GF-D8 (cell line): ENCODE results near the gene LEF1.

ENCODE experiments used
- DNase-seq: peaks from one replicate; lab custom pipeline; 2025; lab: John Stamatoyannopoulos, UW

The LEF1 gene

DNA sequence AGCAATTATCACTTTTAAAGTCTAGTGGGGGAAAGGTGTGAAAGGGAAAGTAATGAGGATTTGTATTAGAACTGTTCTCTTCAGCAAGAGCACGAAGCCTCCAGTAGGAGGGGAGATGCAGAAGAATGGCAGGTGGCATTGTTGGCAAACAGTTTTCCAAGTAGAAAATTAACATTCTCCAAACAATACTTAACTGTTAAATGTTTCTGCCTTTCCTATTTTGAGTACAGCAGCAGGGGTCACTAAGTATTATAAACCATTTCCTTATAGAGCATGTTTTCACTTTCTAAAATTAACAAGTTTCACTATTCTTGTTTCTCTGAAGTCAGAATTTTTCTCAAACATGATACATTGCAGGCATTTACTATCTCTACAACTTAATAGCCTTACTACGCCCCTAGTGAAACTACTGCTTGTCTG is 58.7 kb downstream of the LEF1 start:
- no peak for DNase-seq

DNA sequence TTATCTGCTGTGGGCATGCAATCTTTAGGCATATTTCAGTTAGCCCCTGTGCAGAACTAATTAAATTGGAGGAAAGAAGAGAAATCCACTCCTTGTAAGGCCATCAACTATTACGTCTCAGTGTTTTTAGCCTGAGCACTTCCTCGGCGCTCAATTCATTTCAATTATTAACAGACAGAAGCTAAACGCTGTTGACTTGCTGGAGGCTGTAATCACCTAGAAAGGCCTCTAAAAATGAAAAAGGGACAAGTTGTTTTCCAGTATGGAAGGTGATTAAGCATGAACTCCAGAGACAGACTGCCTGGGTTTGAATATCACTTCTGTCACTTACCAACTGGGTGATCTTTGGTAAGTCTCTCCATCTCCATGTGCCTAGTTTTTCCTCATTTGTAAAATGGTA is 59.6 kb downstream of the LEF1 start:
- no peak for DNase-seq

DNA sequence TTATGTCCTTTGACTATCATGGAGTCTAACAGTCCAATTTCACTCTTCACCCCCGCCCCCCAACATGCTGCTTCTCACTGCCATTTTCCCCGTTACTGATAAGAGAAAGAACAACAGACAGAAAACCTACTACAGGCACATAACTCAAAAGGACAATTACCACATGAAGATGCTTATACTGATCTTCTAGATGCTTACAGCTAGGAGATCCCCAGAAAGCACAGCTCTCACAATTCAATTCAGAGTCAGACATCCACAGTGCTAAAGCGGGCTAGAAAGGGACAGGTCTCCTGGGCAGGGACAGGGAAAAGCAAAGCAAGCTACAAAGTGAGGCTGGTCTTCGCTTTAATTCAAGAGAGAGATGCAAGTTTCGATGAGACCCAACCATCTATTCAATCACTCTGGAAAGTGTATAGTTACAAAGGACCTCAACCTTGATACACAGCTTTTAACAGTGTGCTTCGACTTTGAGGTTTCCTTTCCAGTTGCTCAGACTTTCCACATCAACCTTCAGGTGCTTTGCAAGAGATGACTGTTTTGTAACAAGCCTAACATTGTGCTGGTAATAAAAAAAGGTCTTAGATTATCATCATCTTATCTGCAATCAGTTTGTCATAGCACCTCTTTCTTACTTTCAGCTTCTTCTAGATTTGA is 60.9 kb downstream of the LEF1 start:
- DNase-seq, result no peak

DNA sequence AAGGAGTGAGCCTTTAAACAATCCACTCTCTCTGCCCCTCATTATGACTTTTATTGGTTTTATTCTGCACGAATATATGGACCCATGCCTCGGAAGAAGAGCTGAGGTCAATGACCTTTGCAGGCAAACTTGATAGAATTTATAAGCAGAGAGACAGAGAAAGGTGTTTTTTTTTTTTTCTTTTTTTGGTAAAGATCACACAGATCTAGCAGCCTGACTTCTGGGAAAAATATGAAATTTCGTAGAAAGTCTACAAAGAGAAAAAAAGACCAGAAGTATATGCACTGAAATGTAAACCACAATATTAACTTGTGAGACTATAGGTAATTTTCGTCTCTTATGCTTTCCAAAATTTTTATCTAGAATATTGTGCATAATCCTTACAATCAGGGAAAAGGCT is 61.6 kb downstream of the LEF1 start:
- no peak for DNase-seq

DNA sequence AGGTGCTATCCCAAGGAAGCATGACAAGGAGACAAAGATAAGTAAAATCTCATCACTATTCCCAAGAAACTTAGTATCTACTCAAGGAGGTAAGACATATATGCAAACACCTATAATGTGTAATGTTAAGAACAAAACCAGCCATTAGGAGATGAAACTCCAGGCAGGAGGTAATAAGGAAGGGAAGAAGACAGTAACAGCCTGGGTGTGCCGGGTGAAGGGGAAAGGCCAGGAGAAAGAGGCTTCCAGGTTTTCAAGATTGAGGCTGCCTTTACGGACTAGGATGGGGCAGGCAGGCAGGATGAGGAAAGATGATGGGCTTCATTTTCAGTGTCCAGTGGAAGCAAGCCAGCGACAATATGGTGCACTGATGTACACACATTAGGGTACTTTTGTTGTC is 62.5 kb downstream of the LEF1 start:
- no peak for DNase-seq

DNA sequence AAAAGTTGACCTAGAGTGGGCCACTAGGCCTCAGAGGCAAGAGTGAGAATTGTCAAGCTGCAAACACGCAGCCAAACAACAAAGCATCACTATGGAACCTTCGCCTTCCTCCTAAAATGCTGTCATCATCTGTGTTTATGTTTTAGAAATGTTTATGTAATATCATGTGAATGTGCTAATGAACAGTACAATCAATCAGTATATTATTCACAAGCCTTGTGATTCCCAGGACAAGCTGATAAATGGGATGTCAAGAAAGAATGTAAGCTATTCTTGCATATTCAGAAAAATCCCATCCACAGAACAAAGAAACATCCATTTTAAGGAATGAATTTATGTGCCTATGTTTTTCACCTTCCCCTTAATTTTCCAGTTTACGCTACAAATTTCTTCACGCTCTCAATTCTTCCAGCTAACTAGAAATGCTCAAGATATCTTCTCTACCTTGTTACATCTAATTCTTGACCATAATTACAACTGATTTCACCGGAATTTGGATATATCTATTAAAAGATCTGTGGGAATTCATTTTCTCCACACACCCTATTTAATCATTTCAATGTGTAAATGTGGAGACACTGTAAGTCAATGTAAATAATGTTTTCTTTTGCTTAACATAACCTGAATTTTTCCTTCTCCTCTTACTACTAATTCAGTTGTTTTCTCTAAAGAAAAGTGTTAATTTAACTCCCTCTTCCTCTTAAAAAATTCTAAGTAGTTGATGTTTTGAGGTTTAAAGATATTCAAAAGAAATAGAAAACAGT is 65.5 kb downstream of the LEF1 start:
- no peak for DNase-seq

DNA sequence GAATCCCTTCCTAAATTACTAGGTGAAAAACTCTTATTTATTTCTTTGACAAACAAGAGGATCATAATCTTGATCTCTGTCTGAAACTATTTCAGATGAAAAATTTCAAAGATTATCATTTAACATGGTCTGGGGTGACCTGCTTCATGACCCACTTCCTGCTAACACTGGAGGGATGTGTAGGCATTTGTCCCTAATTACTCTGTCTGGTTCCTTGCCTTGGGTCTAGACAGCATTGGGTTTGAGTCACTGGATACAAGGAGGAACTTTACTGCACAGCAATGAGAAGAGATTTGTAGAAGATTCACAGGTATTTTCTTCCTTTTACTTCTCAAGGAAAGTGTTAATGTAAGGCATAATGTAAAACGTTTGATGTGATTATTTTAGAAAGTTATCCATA is 67.9 kb downstream of the LEF1 start:
- DNase-seq, result no peak

DNA sequence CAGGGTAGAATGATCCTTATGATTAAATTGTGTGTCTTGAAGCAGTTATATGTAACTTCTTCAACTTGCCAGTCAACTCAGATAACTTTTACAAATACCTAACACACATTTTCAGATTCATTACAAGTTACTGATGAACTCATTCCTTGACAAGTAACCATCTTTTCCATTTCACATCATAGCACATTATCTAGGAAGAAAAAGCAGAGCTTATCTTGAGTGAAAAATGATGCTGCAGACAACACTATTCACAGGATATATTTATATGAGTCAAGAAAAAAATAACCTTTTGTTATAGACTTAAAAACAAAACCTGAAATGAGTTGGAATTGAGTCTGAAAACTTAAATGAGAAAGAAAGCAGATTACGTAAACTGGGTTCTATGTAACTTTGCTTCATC is 68.9 kb downstream of the LEF1 start:
- DNase-seq, result no peak

DNA sequence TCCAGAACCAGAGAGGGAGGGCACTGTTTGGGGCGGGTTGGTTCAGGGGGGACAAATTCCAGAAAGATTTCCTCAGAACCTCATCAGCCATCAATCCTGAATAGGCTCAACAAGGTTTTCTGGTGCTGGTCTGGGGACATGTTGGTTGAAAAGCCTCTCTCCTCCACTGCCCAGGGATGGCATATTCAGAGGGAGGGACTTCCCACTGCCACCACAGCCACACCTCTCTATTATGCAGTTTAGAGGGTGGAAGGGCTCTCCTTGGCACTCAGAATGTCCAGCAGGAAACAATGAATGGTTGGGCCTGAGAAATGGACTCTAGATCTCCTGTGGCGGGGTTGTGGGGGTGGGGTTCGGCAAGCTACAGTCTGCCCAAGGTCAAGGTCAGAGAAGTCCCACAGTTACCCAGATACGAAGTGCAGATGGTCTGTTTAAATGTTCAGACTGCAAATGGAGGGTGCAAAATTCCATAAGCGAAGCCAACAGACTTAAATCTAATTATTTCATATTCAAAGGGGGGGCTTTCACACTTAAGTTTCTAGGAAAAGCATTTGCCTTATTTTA is 70.7 kb downstream of the LEF1 start:
- DNase-seq, result no peak

DNA sequence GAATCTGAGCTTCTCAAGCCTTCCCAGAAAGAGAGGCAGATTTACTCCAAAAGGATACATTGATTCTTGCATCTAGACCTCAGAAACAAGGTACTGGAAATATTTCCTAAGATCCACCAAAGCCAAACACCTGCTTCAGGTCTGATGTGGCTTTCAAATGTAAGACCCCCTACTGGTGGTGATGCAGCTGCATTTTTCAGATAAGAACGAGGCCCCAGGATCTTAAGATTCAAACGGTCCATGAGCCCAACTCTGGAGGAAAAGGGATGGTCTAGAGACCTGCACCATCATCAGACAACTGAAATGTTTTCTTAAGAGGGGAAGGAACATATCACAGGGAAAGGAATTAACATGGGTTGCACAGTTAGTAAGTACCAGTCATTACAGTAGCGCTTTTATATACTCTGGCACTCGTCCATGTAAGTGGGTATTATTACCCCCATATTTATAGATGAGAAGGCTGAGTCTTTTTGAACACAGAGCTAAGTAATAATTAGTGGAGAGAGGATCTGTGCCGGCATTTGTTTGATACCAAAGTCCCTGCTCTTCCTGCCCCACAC is 73.7 kb downstream of the LEF1 start:
- DNase-seq, result no peak

DNA sequence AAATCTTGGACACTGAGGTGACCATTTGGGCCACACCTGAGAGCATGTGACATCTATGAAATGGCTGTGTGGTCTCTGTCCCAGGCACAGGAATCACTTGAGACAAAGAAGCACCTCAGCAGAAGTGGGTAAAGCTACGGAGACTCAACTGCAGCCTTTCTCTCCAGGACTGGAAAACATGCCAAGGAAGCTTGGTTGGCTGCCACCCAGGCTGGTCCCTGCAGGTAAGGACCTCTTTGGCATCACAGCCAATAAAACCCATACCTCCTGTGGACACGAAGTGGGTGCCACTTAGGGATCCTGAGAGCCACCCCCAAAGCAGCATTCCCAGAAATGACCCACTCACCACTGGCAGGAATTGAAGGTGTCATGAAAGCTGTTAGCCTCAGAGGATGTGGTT is 74.6 kb downstream of the LEF1 start:
- DNase-seq, result no peak

DNA sequence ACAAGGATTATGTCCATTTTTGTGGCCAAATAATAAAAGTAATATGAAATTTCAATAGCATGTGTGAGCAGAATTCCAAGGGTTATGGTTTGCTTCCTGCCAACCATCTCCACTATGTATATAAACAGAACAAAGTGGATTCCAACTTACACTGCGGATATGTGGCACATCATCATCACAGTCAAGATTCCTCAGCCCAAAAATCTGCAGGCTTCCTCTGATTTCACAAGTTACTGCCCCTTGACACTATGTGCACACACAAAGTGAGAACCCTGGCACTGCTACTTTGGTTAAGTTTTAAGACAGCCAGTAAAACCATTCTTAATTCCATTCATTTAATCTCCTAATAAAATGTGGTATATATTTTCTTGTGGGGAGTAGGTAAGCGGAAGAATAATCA is 76.4 kb downstream of the LEF1 start:
- no peak for DNase-seq

DNA sequence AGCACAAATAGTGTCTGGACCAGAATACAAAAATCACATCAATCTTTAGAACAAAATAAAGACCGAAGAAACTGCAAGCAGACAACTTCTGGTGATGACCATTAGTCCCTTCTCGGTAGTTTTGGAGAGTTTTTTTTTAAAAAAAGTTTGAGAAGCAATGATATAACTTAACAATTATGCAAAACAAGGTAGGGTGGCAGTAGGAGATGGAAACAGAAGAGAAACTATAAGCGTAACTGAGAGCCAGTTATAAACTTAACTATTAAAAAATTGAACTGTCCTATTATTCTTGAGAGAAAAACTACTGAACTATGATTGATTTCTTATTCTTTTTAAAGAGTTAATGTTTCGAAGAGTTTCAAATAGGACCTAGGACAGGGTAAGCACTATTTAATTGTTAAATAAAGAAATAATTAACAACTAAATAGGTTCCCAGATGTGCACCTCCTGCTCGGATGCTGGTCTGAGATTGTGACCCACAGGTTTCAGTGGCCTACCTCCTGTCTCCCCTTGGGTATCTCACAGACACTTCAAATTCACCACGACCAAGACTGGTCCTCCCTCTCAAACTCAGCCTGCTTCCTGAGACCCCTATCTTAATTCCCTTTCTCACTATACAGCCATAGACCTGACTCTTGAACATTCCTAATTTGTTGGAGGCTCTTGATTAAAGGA is 81.3 kb downstream of the LEF1 start:
- no peak for DNase-seq

DNA sequence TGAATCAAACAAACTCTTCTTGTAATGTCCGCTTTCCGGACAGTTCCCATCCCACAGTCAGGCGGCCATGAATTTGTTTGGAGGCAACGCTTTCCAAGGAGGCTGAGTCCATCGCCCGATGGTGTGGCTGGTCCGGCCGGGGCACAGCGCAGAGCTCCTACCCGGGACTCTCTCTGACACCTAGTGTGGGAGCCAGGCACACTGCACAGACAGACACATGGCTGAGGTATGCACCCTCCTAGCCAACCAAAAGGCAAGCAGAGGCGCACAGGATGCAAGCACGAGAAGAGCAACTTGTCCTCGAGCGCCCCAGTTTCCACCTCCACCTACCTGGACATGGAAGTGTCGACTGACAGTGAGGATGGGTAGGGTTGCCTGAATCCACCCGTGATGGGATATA is 87.5 kb downstream of the LEF1 start:
- no peak for DNase-seq

DNA sequence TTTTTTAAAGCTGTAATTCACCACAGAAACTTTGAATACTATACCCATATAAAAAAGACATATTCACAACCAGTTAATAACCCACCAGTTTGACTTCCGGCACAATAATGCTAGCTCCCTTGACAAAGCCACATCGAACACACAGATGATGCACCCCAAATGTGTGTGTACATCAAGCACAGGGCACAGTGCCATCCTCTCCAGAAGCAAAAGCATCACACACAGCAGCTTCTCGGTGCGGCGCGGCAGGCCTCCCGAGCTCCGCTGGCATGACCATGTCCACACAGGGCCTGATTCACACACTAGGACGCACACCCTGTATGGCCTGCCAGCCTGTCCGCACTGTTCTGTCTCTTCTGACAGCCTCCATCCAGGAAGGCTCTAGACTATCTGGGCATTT is 88.0 kb downstream of the LEF1 start:
- DNase-seq, result no peak

DNA sequence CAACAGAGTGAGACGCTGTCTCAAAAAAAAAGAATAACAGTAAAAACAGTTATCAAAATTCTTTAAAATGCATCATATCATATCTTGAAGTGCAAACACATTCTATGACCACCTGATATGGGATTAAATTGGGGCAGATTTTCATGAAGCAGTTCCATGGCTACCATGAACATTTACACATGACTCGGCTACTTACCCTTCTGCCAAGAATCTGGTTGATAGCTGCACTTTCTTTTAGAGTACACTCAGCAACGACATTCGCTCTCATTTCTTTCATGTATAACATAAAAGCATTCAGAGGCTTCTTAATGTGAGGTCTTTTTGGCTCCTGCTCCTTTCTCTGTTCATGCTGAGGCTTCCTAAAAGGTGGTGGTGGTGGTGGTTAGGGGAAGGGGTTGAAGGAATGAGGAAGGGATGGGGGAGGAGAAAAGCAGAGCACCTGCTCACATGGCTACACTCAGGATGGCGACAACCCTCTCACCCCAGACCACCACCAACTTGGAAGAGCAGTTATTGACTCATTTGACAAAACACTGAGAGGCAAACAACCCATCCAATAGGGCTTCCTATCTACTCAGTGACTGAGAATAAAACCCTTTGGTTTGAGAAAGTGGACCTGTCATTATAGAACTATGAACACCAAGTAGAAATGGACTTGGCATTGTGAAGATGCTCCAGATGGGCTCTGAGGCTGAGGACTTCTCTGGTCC is 90.6 kb downstream of the LEF1 start:
- DNase-seq, result no peak

DNA sequence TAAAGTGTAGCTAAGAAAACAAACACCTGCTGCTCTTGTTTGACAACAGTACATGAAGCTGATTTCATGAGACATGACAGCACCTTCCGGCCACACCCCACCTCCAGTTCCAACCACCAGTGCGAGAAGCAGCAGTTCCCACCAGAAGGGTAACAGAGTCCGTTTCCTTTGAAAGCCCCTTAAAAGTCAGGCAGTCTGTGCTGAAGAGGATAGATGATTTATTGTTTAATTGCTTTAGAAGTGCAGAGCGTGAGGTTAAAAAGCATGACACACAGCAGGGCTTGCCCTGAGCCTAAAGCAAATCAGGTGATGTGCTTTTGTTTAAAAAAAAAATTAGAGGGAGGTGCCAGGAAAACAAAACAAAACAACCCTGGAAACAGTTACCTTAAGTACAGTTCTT is 96.4 kb downstream of the LEF1 start:
- DNase-seq, result no peak

DNA sequence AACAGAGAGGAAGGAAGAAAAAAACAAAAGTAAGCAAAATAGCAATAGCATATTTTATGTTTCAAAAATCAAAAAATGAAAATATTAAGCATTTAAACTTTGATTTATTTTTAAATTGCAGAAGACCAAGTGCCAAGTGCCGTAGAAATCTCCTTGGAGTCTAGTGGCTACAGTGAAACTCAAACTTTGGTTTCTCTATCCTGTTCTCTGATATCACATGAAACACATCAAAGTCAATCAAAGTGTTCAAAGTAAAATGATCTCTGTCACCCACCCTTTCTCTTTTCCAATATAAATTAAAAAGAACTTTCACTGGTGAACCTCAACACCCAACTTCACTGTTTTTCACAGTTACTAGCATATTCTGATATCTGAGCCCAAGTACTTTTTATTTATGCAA is 98.0 kb downstream of the LEF1 start:
- DNase-seq, result no peak

DNA sequence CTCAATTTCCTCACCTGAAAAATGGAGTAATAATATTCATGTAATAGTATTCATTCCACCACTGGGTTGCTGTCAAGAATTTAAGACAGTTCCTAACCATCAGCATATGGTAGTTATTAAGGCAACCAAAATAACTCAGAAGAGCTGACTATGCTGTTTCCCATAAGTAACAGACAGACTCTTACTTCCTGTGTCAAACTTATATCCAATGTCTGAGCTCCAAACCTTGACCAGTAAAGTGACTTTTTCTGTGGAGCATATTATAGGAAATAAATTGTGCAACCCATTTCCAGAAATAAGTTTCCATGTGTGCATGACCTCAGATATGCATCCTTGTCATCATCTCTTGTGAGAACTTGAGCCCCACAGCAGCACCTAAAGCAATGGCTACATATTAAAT is 100.3 kb downstream of the LEF1 start:
- DNase-seq, result no peak

DNA sequence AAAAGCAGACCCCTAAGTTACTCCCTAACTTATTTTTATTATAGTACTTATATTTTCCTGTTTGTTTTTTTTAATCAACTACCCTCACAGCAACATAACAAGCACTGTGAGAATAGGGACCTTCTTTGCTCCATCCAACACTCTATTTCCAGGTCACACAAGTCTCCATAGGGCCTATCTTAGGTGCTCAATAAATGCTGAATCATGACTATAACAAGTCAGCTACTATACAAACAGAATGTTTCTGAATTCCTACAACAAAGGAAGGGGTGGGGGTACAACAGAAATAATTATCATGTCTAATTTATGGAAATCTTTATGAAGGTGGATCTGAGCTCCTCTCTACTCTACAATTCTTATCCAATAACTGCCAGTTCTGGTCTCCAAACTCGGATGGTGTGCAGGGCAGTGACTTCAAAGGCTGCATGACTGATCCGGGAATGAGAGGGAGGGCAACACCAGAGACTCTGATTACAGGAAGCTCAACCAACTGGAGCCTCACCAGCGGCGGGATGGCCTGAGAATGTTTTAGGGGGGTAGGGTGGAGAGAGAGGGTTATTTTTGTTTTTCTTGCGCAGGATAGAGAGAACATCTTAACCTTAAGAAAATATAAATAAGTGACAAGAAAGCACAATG is 107.9 kb downstream of the LEF1 start:
- DNase-seq, result no peak

DNA sequence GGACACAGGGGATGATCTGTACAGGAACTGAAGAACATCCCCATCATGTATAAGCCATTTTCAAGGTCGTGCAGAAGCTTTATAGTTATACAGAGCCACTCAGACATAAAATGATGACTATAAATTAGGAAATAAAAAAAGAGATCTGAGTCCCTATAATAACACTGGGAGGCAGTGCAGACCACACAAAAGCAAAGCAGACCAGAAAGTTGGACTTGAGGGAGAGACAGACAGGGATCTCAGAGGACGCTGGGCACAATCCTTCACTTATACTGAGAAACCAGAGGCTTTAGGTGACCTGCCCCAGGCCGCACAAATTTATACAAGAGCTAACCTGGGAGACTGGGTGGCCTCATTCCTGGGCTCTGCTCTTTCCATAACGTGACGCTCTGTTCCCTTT is 108.6 kb downstream of the LEF1 start:
- no peak for DNase-seq
